Measurements from ENCODE around the gene S1PR1. TPM values are rescaled to one million over a fixed set of nuclear protein-coding genes. Genes with fewer than 3 reads are reported as not detected.

The S1PR1 gene
- total and polyA plus RNA-seq, 4 donors: 35.2 to 130 (median 116) TPM

DNA sequence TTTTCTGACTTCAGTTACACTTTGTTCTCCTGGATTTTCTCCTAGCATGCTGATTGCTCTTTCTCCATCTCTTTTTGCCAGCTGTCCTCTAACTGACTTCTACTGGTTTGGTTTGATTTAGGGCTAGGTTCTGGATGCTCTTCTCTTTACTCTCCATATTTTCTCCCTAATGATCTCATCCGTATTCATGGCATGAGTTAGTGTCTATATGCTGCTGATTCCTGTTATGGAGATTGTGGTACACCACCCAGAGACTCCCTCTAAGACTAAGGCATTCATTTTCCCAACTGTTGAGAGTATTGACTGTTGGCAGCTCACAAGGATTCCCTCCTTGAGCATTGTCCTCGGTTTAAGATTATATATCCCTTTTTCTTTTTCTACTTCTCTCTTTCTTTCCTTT is 28.9 kb downstream of the S1PR1 start:
- Histone ChIP-seq H3K9ac (ENCODE audit: insufficient read depth in 1 of 2, low read length in 2 of 2) (no peak overlapping the region), H3K27ac (ENCODE audit: low read depth in 1 of 2, low read length in 1 of 2) (no peak overlapping the region), H3K9me3 (ENCODE audit: control insufficient read depth in 4 of 4, insufficient read depth in 3 of 4, low read length in 3 of 4) (peaks cover 0 to 1% (median 0%) of the 10 kb centered on the region in 4 donors), H3K27me3 (ENCODE audit: control insufficient read depth in 3 of 3, insufficient read depth in 3 of 3, low read length in 2 of 3) (no peaks in the 10 kb centered on the region), H3K36me3 (ENCODE audit: control insufficient read depth in 4 of 4, insufficient read depth in 4 of 4, low read length in 4 of 4) (no peaks in the 10 kb centered on the region), H3K4me1 (ENCODE audit: control insufficient read depth in 5 of 5, insufficient read depth in 5 of 5, low read length in 5 of 5) (peaks cover 0 to 17% (median 8%) of the 10 kb centered on the region in 5 donors), H3K4me3 (no peak overlapping the region)
- 89 to 90% methylated on average over 2 of the region's 2 CpGs for WGBS, 2 donors
- TF ChIP-seq, protein P1, sequence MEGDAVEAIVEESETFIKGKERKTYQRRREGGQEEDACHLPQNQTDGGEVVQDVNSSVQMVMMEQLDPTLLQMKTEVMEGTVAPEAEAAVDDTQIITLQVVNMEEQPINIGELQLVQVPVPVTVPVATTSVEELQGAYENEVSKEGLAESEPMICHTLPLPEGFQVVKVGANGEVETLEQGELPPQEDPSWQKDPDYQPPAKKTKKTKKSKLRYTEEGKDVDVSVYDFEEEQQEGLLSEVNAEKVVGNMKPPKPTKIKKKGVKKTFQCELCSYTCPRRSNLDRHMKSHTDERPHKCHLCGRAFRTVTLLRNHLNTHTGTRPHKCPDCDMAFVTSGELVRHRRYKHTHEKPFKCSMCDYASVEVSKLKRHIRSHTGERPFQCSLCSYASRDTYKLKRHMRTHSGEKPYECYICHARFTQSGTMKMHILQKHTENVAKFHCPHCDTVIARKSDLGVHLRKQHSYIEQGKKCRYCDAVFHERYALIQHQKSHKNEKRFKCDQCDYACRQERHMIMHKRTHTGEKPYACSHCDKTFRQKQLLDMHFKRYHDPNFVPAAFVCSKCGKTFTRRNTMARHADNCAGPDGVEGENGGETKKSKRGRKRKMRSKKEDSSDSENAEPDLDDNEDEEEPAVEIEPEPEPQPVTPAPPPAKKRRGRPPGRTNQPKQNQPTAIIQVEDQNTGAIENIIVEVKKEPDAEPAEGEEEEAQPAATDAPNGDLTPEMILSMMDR (IDR thresholded peaks at IDR 0.05; ENCODE audit: control extremely low read depth, extremely low read depth): no peak
- no peak for ATAC-seq (ENCODE audit: insufficient read depth, low FRiP score)
- DNase-seq: no peak

DNA sequence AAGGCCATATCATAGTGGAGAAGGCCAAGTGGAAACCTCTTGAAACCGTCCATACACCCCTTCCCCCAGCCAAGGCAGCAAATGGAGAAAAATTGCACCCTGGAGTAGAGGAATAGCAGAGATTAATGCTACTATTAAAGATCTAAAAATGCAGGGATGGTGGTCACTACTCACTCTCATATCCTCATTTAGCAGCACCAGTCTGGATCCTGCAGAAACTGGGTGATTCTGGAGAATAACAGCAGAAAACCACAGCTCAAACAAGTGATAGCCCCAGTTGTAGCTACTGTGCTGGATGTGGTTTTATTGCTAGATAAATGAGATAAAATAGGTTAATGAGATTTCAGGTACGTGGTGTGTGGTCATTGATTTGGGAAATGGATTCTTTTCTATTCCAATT is 30.3 kb downstream of the S1PR1 start:
- H3K4me3 ChIP-seq: no peak overlapping the region
- no peaks in the 10 kb centered on the region for H3K36me3 ChIP-seq (ENCODE audit: control insufficient read depth in 4 of 4, insufficient read depth in 4 of 4, low read length in 4 of 4)
- peaks cover 0 to 17% (median 8%) of the 10 kb centered on the region in 5 donors for H3K4me1 ChIP-seq (ENCODE audit: control insufficient read depth in 5 of 5, insufficient read depth in 5 of 5, low read length in 5 of 5)
- 84 to 87% methylated on average over 2 of the region's 2 CpGs for WGBS, 2 donors
- no peak for ATAC-seq (ENCODE audit: insufficient read depth, low FRiP score)
- H3K27ac ChIP-seq (ENCODE audit: low read depth in 1 of 2, low read length in 1 of 2): no peak overlapping the region
- no peak for DNase-seq
- H3K27me3 ChIP-seq (ENCODE audit: control insufficient read depth in 3 of 3, insufficient read depth in 3 of 3, low read length in 2 of 3): no peaks in the 10 kb centered on the region
- no peak overlapping the region for H3K9ac ChIP-seq (ENCODE audit: insufficient read depth in 1 of 2, low read length in 2 of 2)
- TF ChIP-seq, protein P1 (IDR thresholded peaks at IDR 0.05; ENCODE audit: control extremely low read depth, extremely low read depth): no peak
- H3K9me3 ChIP-seq (ENCODE audit: control insufficient read depth in 4 of 4, insufficient read depth in 3 of 4, low read length in 3 of 4): peaks cover 0 to 5% (median 1%) of the 10 kb centered on the region in 4 donors

DNA sequence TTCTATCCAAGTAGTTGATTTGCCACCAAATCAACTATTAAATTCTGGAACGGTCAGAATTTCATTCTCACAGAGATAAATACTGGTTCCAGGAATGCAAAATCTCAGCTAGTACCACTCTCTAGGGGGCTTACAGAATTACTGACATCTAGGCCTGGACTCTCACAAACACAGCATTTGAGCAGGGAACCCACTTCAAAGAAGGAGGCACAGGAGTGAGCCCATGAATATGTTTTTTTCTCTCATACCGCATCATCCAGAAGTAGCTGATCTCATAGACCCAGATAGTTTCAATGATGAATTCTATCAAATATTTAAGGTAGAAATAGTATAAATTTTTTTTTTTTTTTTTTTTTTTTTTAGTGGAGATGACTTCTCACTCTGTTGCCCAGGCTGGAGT is 32.1 kb downstream of the S1PR1 start:
- TF ChIP-seq, protein P1 (IDR thresholded peaks at IDR 0.05; ENCODE audit: control extremely low read depth, extremely low read depth): no peak
- Histone ChIP-seq H3K9ac (ENCODE audit: insufficient read depth in 1 of 2, low read length in 2 of 2) (no peak overlapping the region), H3K4me3 (no peak overlapping the region), H3K9me3 (ENCODE audit: control insufficient read depth in 4 of 4, insufficient read depth in 3 of 4, low read length in 3 of 4) (peaks cover 0 to 3% (median 1%) of the 10 kb centered on the region in 4 donors), H3K27ac (ENCODE audit: low read depth in 1 of 2, low read length in 1 of 2) (no peak overlapping the region), H3K4me1 (ENCODE audit: control insufficient read depth in 5 of 5, insufficient read depth in 5 of 5, low read length in 5 of 5) (peaks cover 0 to 12% (median 0%) of the 10 kb centered on the region in 5 donors), H3K36me3 (ENCODE audit: control insufficient read depth in 4 of 4, insufficient read depth in 4 of 4, low read length in 4 of 4) (no peaks in the 10 kb centered on the region), H3K27me3 (ENCODE audit: control insufficient read depth in 3 of 3, insufficient read depth in 3 of 3, low read length in 2 of 3) (no peaks in the 10 kb centered on the region)
- DNase-seq (no peak), ATAC-seq (ENCODE audit: insufficient read depth, low FRiP score) (no peak)
- 97 to 99% methylated on average over 2 of the region's 2 CpGs for WGBS, 2 donors

DNA sequence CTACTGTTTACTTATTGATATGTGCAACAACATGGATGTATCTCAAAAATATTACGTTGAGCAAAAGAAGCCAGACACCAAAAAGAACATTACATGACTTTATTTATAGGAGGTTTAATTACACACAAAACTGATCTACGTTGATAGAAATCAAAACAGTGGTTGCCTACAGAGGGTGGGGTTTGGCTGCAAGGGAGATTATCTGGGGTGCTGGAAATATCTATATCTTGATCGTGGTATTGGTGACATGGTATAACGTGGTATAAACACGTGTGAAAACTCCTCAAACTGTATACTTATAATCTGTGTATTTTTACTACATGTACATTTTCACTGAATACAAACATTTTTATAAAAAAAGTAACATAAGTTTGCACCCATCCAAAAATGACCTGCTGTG is 38.9 kb downstream of the S1PR1 start:
- ATAC-seq (ENCODE audit: insufficient read depth, low FRiP score) (no peak), DNase-seq (no peak)
- H3K9ac ChIP-seq (ENCODE audit: insufficient read depth in 1 of 2, low read length in 2 of 2): no peak overlapping the region
- WGBS, 2 donors: 77 to 85% methylated on average over 5 of the region's 5 CpGs
- H3K4me1 ChIP-seq (ENCODE audit: control insufficient read depth in 5 of 5, insufficient read depth in 5 of 5, low read length in 5 of 5): peaks cover 0 to 8% (median 4%) of the 10 kb centered on the region in 5 donors
- no peaks in the 10 kb centered on the region for H3K27me3 ChIP-seq (ENCODE audit: control insufficient read depth in 3 of 3, insufficient read depth in 3 of 3, low read length in 2 of 3)
- TF ChIP-seq, protein P1 (IDR thresholded peaks at IDR 0.05; ENCODE audit: control extremely low read depth, extremely low read depth): no peak
- H3K4me3 ChIP-seq: no peak overlapping the region
- peaks cover 0 to 3% (median 1%) of the 10 kb centered on the region in 4 donors for H3K9me3 ChIP-seq (ENCODE audit: control insufficient read depth in 4 of 4, insufficient read depth in 3 of 4, low read length in 3 of 4)
- H3K27ac ChIP-seq (ENCODE audit: low read depth in 1 of 2, low read length in 1 of 2): no peak overlapping the region
- no peaks in the 10 kb centered on the region for H3K36me3 ChIP-seq (ENCODE audit: control insufficient read depth in 4 of 4, insufficient read depth in 4 of 4, low read length in 4 of 4)
